GM18951 (cell line): ENCODE measurements around the gene DHPS.
"Not testable (repeated sequence)": the region's sequence is repeated elsewhere in the genome, so short reads cannot be mapped to it uniquely, and the experiment has no call there.

Experiments
- POLR2A ChIP-seq: IDR thresholded peaks from 4 replicates; pipeline ENCODE4 v1.6.1; 2011; ENCODE audit warnings: mild to moderate bottlenecking; ENCODE audit not compliant: insufficient read length, insufficient read depth; ENCODE audit errors: extremely low read depth
- in situ Hi-C: fragments of 300-500 bp; cut with MboI; formaldehyde crosslinking; loops from one replicate; pipeline ENCODE4 v1.12.0; 2022; ENCODE audit warnings: low sequenced_read_pairs, mixed read lengths, inconsistent platforms; ENCODE audit not compliant: unreplicated experiment

Gene DHPS

GRCh38 chr19:12720296-12720695, 38.6 kb upstream of the DHPS start:
- no peak for TF ChIP-seq POLR2A
- in situ Hi-C loops = no loop called here

- no peak for TF ChIP-seq POLR2A
These were observed 34.2 kb upstream of the DHPS start for GRCh38 chr19:12715929-12716328.

GRCh38 chr19:12715102-12715501, 33.4 kb upstream of the DHPS start:
- in situ Hi-C loops = no loop called here
- TF ChIP-seq POLR2A = no peak

More at GRCh38 chr19:12715929-12716328, 34.2 kb upstream of the DHPS start:
- in situ Hi-C loops = no loop called here

GRCh38 chr19:12713304-12713703, 31.6 kb upstream of the DHPS start:
- in situ Hi-C loops = not testable (repeated sequence)

GRCh38 chr19:12712077-12712476, 30.4 kb upstream of the DHPS start:
- in situ Hi-C loops = not testable (repeated sequence)

- in situ Hi-C loops = no loop called here
- no peak for TF ChIP-seq POLR2A
These were observed 29.5 kb upstream of the DHPS start for GRCh38 chr19:12711187-12711586.

- in situ Hi-C loops = no loop called here
- TF ChIP-seq POLR2A = no peak
These were observed 27.0 kb upstream of the DHPS start for GRCh38 chr19:12708641-12709040.

- no peak for TF ChIP-seq POLR2A
- in situ Hi-C loops = no loop called here
These were observed 24.6 kb upstream of the DHPS start for GRCh38 chr19:12706332-12706718.

- TF ChIP-seq POLR2A = no peak
- in situ Hi-C loops = no loop called here
These were observed 24.1 kb upstream of the DHPS start for GRCh38 chr19:12705654-12706331.

GRCh38 chr19:12705169-12705568, 23.5 kb upstream of the DHPS start:
- in situ Hi-C loops = no loop called here
- TF ChIP-seq POLR2A = no peak

- no peak for TF ChIP-seq POLR2A
- in situ Hi-C loops = no loop called here
These were observed 21.4 kb upstream of the DHPS start for GRCh38 chr19:12703046-12703445.

GRCh38 chr19:12701596-12702282, 20.1 kb upstream of the DHPS start:
- TF ChIP-seq POLR2A = no peak
- in situ Hi-C loops = no loop called here

GRCh38 chr19:12698138-12698537, 16.5 kb upstream of the DHPS start:
- no peak for TF ChIP-seq POLR2A
- in situ Hi-C loops = no loop called here

- in situ Hi-C loops = not testable (repeated sequence)
These were observed 15.7 kb upstream of the DHPS start for GRCh38 chr19:12697425-12697824.

- in situ Hi-C loops = no loop called here
- peak; percentile 77 for TF ChIP-seq POLR2A
These were observed 15.0 kb upstream of the DHPS start, which contains the start of gene FBXW9 for GRCh38 chr19:12696366-12697335. Gene FBXW9 (minus strand): TSS chr19:12696631. CDS start chr19:12696581, 50 bp downstream.
